Upper lobe of left lung (tissue), 4 donors: Measurements from ENCODE around the gene GHRH.

ENCODE experiments used
- EP300 ChIP-seq, 4 donors: sonication (generic); formaldehyde crosslinking; IDR thresholded peaks; one replicate each; pipeline ENCODE4 v1.5.1; 2017; ENCODE audit warnings: antibody characterized with exemption in 4 of 4, control low read depth in 2 of 4
- POLR2AphosphoS5 ChIP-seq, 2 donors: sonication (generic); formaldehyde crosslinking; IDR thresholded peaks; one replicate each; pipeline ENCODE4 v1.5.1; 2017; ENCODE audit warnings: antibody characterized with exemption in 2 of 2
- TF ChIP-seq, protein P1 (sequence below), 6 experiments: fragments of 450-650 bp in 4 of 6; fragments of 200-600 bp in 2 of 6; sonication (generic) in 2 of 6; IDR thresholded peaks; one replicate each; pipeline ENCODE4 v1.5.1; 2016 to 2019; ENCODE audit warnings: antibody characterized with exemption in 6 of 6

DNA sequence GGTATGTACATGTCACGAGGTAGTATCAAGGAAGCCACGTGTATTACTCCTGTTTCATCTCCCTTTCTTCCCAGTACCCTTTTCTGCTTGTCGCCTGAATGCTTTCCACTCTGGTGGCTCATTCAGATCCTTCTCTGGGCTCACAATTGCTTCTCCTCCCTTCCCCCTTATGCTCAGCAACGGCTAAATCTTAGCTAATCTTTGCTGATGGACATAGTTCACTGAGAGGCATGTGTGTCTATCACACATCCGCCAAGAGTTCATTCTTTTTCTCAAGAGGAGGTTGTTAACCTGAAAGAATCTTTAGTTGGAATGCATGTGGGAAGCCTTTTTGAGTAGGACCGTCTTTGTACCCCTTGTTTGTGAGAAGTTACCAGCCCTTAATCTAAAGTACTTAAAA, 56.5 kb downstream of the GHRH start:
- TF ChIP-seq, protein P1, sequence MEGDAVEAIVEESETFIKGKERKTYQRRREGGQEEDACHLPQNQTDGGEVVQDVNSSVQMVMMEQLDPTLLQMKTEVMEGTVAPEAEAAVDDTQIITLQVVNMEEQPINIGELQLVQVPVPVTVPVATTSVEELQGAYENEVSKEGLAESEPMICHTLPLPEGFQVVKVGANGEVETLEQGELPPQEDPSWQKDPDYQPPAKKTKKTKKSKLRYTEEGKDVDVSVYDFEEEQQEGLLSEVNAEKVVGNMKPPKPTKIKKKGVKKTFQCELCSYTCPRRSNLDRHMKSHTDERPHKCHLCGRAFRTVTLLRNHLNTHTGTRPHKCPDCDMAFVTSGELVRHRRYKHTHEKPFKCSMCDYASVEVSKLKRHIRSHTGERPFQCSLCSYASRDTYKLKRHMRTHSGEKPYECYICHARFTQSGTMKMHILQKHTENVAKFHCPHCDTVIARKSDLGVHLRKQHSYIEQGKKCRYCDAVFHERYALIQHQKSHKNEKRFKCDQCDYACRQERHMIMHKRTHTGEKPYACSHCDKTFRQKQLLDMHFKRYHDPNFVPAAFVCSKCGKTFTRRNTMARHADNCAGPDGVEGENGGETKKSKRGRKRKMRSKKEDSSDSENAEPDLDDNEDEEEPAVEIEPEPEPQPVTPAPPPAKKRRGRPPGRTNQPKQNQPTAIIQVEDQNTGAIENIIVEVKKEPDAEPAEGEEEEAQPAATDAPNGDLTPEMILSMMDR (IDR thresholded peaks at IDR 0.05) = no peak
- TF ChIP-seq POLR2AphosphoS5 (IDR thresholded peaks at IDR 0.05) (no peak), EP300 (IDR thresholded peaks at IDR 0.05) (no peak)
